HEK293T (cell line): ENCODE results near the gene WDR27.

Source experiments
- BHLHE40 ChIP-seq: fragments of 450-650 bp; IDR thresholded peaks from 2 replicates; pipeline ENCODE4 v1.6.1; 2016; ENCODE audit warnings: mild to moderate bottlenecking, moderate library complexity, borderline replicate concordance
- ELF4 ChIP-seq: fragments of 450-650 bp; IDR thresholded peaks from 2 replicates; pipeline ENCODE4 v1.6.1; 2017; ENCODE audit warnings: antibody characterized with exemption
- FOXM1 ChIP-seq: fragments of 450-650 bp; IDR thresholded peaks from 2 replicates; pipeline ENCODE4 v1.6.1; 2017; ENCODE audit warnings: mild to moderate bottlenecking, borderline replicate concordance
- LEF1 ChIP-seq: fragments of 450-650 bp; IDR thresholded peaks from 2 replicates; pipeline ENCODE4 v1.6.1; 2017; ENCODE audit warnings: mild to moderate bottlenecking, borderline replicate concordance
- SP1 ChIP-seq: fragments of 450-650 bp; IDR thresholded peaks from 2 replicates; pipeline ENCODE4 v1.6.1; 2017
- SUZ12 ChIP-seq: fragments of 450-650 bp; IDR thresholded peaks from 2 replicates; pipeline ENCODE4 v1.6.1; 2016; ENCODE audit warnings: mild to moderate bottlenecking

DNA sequence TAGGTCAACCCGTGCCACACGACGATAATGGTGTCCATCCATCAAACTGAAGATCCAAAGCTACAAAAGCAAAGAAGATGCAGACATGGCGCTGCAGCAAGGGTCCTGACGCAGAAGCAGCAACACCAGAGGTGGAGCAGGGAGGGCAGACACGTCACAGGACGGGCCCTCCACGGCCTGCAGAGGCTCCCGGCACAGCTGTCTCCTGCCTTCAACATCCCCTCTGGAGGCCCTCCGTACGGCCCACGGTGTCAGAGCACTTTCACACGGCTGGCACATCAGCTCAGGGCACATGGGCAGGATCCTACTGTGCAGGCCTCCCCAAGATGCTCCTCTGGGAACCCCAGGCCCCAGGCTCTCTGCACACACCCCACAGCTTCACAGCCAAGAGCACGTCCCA, 37.6 kb downstream of the WDR27 start:
- no peak for TF ChIP-seq BHLHE40
- TF ChIP-seq ELF4: no peak
- no peak for TF ChIP-seq FOXM1
- TF ChIP-seq SP1: no peak
- no peak for TF ChIP-seq LEF1
- TF ChIP-seq SUZ12: no peak
